HUDEP-2 (cell line): ENCODE results near the gene OR5H1.
"Not testable (repeated sequence)": the region's sequence is repeated elsewhere in the genome, so short reads cannot be mapped to it uniquely, and the experiment has no call there.

Source experiments
- DNase-seq, 76 experiments: peaks; one replicate each; lab custom pipeline; 2025; ENCODE audit not compliant: unreplicated experiment in 76 of 76; lab: John Stamatoyannopoulos, UW

Gene OR5H1

GRCh38 chr3:98130421-98130820 is at the start of gene OR5H1:
Gene OR5H1, plus strand, starts transcription at chr3:98130721. Its CDS starts 1,977 bp downstream, at chr3:98132698.
- DNase-seq: no peak

GRCh38 chr3:98086873-98087272 is 43.6 kb upstream of the OR5H1 start, which contains the start of gene OR5AC2:
Gene OR5AC2, plus strand, starts transcription at chr3:98087173. Its CDS starts 0 bp downstream, at chr3:98087173.
- no peak for DNase-seq

GRCh38 chr3:98095882-98096281 is 34.6 kb upstream of the OR5H1 start:
- DNase-seq: no peak

- DNase-seq: no peak
Measured at GRCh38 chr3:98099848-98100247, 30.7 kb upstream of the OR5H1 start.

GRCh38 chr3:98108162-98108561 is 22.4 kb upstream of the OR5H1 start:
- DNase-seq: no peak

- no peak for DNase-seq
Measured at GRCh38 chr3:98109807-98110549, 20.5 kb upstream of the OR5H1 start.

GRCh38 chr3:98110550-98110908 is 20.0 kb upstream of the OR5H1 start:
- no peak for DNase-seq

GRCh38 chr3:98114264-98114663 is 16.3 kb upstream of the OR5H1 start:
- DNase-seq: no peak

GRCh38 chr3:98115717-98116116 is 14.8 kb upstream of the OR5H1 start:
- DNase-seq: no peak

GRCh38 chr3:98136631-98137030 is 6.1 kb downstream of the OR5H1 start:
- DNase-seq: peak in 1 of 76 experiments; percentile 11

GRCh38 chr3:98137826-98138557 is 7.5 kb downstream of the OR5H1 start:
- not testable (repeated sequence) for DNase-seq

GRCh38 chr3:98140531-98140930 is 10.0 kb downstream of the OR5H1 start:
- DNase-seq: no peak

GRCh38 chr3:98147179-98147578 is 16.7 kb downstream of the OR5H1 start, which contains the start of gene OR5H14:
Gene OR5H14, plus strand, starts transcription at chr3:98147479. Its CDS starts 1,907 bp downstream, at chr3:98149386.
- DNase-seq: no peak

GRCh38 chr3:98148751-98149150 is 18.2 kb downstream of the OR5H1 start:
- DNase-seq: no peak

GRCh38 chr3:98149456-98149855 is 18.9 kb downstream of the OR5H1 start:
- not testable (repeated sequence) for DNase-seq

- DNase-seq: no peak
Measured at GRCh38 chr3:98151241-98151640, 20.7 kb downstream of the OR5H1 start.

GRCh38 chr3:98166396-98166795 is 35.9 kb downstream of the OR5H1 start, which contains the start of gene OR5H15:
Gene OR5H15, plus strand, starts transcription at chr3:98166696. Its CDS starts 2,004 bp downstream, at chr3:98168700.
- no peak for DNase-seq

- DNase-seq: no peak
Measured at GRCh38 chr3:98171071-98171470, 40.5 kb downstream of the OR5H1 start.

GRCh38 chr3:98172621-98173020 is 42.1 kb downstream of the OR5H1 start:
- no peak for DNase-seq

- DNase-seq: no peak
Measured at GRCh38 chr3:98180319-98180890, 49.9 kb downstream of the OR5H1 start.

GRCh38 chr3:98182196-98182595 is 51.7 kb downstream of the OR5H1 start:
- no peak for DNase-seq
